H1 (cell line): ENCODE data around the gene SGMS1. TPM values are rescaled to one million over a fixed set of nuclear protein-coding genes. Genes with fewer than 3 reads are reported as not detected.

Experiments
- RNF2 ChIP-seq: fragments of 200-900, 300-1000 bp; sonication (generic); IDR thresholded peaks from 2 replicates; pipeline ENCODE4 v1.7.1; 2016; ENCODE audit warnings: borderline replicate concordance, low read depth, mild to moderate bottlenecking, antibody characterized with exemption, low read length; ENCODE audit not compliant: poor library complexity, severe bottlenecking; ENCODE audit errors: missing control alignments
- polyA plus RNA-seq, 7 experiments: library from polyadenylated mRNA; depleted of rRNA in 3 of 7; stranded (reverse) in 5 of 7; unstranded in 2 of 7; fragments of >200 nt in 5 of 7; fragments of 200-250 nt in 2 of 7; gene quantifications; 1 replicate in 5 of 7; 2 replicates in 1 of 7; 4 replicates in 1 of 7; pipeline versions ENCODE4 v1.2.1 to v1.2.3, GENCODE V29; 2011 to 2013; ENCODE audit warnings: missing spikeins in 2 of 7, mixed read lengths in 2 of 7
- total RNA-seq: library from RNA; stranded (reverse); fragmentation: NEBNext Ultra II Directional; extraction: Animal tissue kit (Norgen Biotek cat#: 25700); gene quantifications from 2 replicates; pipeline ENCODE4 v1.2.1, GENCODE V29; 2021

The SGMS1 gene
- total and polyA plus RNA-seq, 2 of the 8 experiments (the other 6 are each of a cell fraction or from before 2014, with no cell fraction given): 6.0 to 15.6 TPM

- no peak for TF ChIP-seq RNF2
These were observed 296.7 kb downstream of the SGMS1 start (continued) for GRCh38 chr10:50326757-50327701.
